ENCODE data around the gene NOS1AP. TPM values are rescaled to one million over a fixed set of nuclear protein-coding genes. Genes with fewer than 3 reads are reported as not detected.

NOS1AP gene
- total and polyA plus RNA-seq, 9 of the 15 experiments (the other 6 are each of a cell fraction or from before 2014, with no cell fraction given): 0.07 to 1.5 (median 0.22) TPM

DNA sequence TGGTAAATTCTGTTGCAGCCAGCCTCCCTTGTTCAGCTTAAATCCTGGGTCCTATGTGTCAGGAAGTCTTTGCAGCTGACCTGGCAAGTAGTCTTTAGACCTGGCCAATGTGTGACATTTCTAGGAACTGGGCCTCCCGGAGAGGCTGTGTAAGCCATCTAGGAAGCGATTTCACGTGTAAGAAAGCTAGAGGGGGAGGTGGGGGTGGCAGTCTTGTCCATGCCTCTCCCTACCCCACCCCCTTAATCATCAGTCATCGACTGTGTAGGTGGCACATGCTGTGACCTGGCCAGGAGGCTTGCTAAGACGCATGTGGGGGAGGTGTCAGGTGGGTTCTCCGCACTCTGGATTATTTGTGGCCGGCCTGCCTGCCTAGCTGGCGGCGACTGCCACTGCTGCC, 320.5 kb downstream of the NOS1AP start (continued):
- no peak for TF ChIP-seq MAZ (CRISPR knock-in tag; conservative IDR thresholded peaks at IDR 0.05 in 1 of 2, IDR thresholded peaks at IDR 0.05 in 1 of 2)
- no peak for TF ChIP-seq ZNF717 (CRISPR knock-in tag; IDR thresholded peaks at IDR 0.05)
- peak in 1 of 3 experiments; percentile 24 for TF ChIP-seq YY1 (IDR thresholded peaks at IDR 0.05; ENCODE audit: borderline replicate concordance in 1 of 3, control insufficient read depth in 1 of 3, extremely low read depth in 1 of 3, insufficient read depth in 3 of 3, insufficient read length in 1 of 3, insufficient replicate concordance in 2 of 3, low read depth in 1 of 3, low read length in 2 of 3)
- TF ChIP-seq ZNF146 (CRISPR knock-in tag; IDR thresholded peaks at IDR 0.05; ENCODE audit: unreplicated experiment): no peak
- TF ChIP-seq MCM2 (IDR thresholded peaks at IDR 0.05; ENCODE audit: low read depth): no peak
- TF ChIP-seq ZZZ3 (IDR thresholded peaks at IDR 0.05): no peak
- TF ChIP-seq, protein P1, sequence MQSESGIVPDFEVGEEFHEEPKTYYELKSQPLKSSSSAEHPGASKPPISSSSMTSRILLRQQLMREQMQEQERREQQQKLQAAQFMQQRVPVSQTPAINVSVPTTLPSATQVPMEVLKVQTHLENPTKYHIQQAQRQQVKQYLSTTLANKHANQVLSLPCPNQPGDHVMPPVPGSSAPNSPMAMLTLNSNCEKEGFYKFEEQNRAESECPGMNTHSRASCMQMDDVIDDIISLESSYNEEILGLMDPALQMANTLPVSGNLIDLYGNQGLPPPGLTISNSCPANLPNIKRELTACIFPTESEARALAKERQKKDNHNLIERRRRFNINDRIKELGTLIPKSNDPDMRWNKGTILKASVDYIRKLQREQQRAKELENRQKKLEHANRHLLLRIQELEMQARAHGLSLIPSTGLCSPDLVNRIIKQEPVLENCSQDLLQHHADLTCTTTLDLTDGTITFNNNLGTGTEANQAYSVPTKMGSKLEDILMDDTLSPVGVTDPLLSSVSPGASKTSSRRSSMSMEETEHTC (IDR thresholded peaks at IDR 0.05): no peak
- TF ChIP-seq ZFX (CRISPR knock-in tag; IDR thresholded peaks at IDR 0.05): no peak
- TF ChIP-seq, protein P2, sequence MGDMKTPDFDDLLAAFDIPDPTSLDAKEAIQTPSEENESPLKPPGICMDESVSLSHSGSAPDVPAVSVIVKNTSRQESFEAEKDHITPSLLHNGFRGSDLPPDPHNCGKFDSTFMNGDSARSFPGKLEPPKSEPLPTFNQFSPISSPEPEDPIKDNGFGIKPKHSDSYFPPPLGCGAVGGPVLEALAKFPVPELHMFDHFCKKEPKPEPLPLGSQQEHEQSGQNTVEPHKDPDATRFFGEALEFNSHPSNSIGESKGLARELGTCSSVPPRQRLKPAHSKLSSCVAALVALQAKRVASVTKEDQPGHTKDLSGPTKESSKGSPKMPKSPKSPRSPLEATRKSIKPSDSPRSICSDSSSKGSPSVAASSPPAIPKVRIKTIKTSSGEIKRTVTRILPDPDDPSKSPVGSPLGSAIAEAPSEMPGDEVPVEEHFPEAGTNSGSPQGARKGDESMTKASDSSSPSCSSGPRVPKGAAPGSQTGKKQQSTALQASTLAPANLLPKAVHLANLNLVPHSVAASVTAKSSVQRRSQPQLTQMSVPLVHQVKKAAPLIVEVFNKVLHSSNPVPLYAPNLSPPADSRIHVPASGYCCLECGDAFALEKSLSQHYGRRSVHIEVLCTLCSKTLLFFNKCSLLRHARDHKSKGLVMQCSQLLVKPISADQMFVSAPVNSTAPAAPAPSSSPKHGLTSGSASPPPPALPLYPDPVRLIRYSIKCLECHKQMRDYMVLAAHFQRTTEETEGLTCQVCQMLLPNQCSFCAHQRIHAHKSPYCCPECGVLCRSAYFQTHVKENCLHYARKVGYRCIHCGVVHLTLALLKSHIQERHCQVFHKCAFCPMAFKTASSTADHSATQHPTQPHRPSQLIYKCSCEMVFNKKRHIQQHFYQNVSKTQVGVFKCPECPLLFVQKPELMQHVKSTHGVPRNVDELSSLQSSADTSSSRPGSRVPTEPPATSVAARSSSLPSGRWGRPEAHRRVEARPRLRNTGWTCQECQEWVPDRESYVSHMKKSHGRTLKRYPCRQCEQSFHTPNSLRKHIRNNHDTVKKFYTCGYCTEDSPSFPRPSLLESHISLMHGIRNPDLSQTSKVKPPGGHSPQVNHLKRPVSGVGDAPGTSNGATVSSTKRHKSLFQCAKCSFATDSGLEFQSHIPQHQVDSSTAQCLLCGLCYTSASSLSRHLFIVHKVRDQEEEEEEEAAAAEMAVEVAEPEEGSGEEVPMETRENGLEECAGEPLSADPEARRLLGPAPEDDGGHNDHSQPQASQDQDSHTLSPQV (IDR thresholded peaks at IDR 0.05): peak; percentile 90
- TF ChIP-seq, protein P3, sequence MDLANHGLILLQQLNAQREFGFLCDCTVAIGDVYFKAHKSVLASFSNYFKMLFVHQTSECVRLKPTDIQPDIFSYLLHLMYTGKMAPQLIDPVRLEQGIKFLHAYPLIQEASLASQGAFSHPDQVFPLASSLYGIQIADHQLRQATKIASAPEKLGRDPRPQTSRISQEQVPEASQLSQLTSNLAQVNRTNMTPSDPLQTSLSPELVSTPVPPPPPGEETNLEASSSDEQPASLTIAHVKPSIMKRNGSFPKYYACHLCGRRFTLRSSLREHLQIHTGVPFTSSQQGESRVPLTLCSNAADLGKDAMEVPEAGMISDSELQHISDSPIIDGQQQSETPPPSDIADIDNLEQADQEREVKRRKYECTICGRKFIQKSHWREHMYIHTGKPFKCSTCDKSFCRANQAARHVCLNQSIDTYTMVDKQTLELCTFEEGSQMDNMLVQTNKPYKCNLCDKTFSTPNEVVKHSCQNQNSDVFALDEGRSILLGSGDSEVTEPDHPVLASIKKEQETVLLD (IDR thresholded peaks at IDR 0.05): no peak
- no peak for TF ChIP-seq HDAC8 (tag; IDR thresholded peaks at IDR 0.05)
- peak; percentile 42; the same call in 1 of the 2 replicates for TF ChIP-seq POLR2AphosphoS5 (IDR thresholded peaks at IDR 0.05; ENCODE audit: control insufficient read depth, insufficient read depth, low read depth, low read length)
- TF ChIP-seq ZNF79 (CRISPR knock-in tag; IDR thresholded peaks at IDR 0.05; ENCODE audit: low read depth): no peak
- TF ChIP-seq SAFB2 (IDR thresholded peaks at IDR 0.05; ENCODE audit: borderline replicate concordance, low read depth, low read length, severe bottlenecking): no peak
- TF ChIP-seq ZC3H8 (IDR thresholded peaks at IDR 0.05): no peak
- no peak for TF ChIP-seq DNMT1 (IDR thresholded peaks at IDR 0.05)
- TF ChIP-seq RFX7 (CRISPR knock-in tag; IDR thresholded peaks at IDR 0.05): no peak
- no peak for TF ChIP-seq ZFP36 (IDR thresholded peaks at IDR 0.05; ENCODE audit: low read depth, low read length, partially characterized antibody)
